ENCODE measurements around the gene FOXA1.
"Not testable (repeated sequence)": the region's sequence is repeated elsewhere in the genome, so short reads cannot be mapped to it uniquely, and the experiment has no call there.

The FOXA1 gene

DNA sequence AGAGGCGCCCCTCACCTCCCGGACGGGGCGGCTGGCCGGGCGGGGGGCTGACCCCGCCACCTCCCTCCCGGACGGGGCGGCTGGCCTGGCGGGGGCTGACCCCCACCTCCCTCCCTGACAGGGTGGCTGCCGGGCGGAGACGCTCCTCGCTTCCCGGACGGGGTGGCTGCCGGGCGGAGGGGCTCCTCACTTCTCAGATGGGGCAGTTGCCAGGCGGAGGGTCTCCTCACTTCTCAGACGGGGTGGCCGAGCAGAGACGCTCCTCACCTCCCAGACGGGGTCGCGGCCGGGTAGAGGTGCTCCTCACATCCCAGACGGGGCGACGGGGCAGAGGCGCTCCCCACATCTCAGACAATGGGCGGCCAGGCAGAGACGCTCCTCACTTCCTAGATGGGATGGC is 39.5 kb downstream of the FOXA1 start:
- not testable (repeated sequence) for DNase-seq (ENCODE audit: low spot score)

DNA sequence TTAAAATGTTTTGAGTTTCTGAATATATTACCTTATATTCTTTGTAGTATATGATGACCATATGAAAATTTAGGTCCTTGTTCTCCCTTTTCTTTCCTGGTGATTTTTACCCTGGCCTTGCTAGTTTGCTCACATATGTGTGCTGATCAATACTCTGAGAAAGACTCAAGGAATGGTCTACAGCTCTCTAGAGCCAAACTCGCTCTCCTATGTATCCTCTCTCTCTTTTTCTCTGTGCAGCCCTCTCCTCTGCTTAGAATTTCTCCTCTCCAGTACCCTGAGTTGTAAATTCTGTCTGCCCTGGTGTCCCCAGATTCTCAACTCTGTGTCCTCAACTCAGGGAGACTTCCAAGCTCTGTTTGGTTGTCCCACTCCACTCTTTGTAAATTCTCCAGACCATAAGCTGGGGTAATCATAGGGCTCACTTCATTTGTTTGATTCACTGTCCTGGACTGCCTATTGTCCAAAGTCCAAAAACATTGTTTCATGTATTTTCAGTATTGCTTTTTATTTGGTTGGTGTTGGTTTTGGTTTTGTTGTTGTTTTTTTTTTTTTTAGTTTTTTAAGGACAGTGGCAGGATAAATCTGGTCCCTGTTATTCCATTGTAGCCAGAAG is 41.0 kb downstream of the FOXA1 start:
- no peak for DNase-seq (ENCODE audit: low spot score)

DNA sequence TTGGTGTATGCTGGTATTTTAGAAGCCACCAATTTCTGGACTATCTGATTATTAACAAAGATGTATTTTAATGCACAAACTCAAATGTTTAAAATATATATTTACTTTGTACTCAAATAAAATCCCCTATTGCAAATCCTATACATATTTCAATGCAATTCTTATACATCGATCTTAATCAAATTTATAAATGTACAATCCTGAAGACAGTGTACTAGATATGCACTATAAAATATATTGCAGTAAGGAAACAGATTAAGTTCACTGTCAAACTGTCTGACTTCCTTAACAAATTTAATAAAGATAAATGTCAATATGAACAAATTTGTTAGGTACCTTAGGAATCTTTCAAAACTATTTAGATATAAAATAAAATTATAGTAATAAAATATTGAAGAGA is 43.9 kb downstream of the FOXA1 start:
- no peak for DNase-seq (ENCODE audit: low spot score)

DNA sequence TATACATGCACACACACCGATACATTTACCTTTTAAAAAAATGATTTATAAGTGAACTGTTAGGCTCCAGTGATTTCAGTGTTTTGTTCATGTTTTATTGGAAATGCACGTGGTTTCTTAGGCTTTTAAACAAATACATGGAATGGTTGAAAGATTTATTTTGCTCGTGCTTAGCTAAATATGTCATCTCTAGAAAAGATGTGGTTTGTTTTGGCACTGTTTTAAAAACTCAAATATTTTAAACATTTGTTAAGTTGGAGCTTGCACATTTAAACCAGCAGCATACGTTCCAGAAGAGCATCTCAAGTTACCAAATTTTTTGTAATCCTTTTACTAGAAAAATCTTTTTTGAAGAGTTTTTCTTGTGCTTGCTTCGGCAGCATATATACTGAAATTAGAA is 44.5 kb downstream of the FOXA1 start:
- DNase-seq (ENCODE audit: low spot score): no peak

DNA sequence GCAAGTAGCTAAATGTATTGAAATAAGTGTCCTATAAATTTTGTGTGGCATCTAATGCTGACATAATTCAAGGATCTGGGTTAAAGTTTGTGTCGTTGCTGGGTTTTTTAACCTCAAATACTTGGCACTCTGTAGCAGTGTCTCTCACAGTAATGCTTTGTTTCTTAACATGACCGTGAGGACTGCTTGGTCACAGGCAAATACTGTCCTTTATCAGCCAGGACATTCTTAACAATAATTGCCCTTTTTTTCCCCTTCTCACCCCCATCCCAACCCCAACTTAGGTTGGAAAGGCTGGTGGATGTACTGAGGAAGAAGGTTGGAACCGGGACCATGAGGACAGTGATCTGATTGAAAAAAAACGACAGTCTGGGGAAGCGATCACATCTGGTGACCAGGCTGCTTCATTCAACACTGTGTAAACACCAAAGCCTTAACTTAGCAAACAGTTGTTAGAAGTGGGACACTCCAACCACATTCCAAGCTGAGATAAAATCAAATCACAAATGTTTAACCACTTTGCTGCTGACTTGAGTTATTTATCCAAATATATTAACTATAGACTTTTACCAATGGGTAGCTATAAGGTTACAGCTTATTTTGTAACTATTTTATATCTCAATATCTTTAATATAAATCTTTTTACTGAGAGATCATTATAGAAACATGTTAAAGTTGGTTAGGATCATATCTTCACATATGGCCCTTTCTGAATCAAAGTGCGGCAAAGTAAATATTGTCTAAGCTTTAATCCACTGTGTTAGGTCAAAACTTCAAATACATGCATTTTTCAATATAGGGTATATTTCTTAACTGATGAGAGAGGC is 48.2 kb downstream of the FOXA1 start:
- no peak for DNase-seq (ENCODE audit: low spot score)

DNA sequence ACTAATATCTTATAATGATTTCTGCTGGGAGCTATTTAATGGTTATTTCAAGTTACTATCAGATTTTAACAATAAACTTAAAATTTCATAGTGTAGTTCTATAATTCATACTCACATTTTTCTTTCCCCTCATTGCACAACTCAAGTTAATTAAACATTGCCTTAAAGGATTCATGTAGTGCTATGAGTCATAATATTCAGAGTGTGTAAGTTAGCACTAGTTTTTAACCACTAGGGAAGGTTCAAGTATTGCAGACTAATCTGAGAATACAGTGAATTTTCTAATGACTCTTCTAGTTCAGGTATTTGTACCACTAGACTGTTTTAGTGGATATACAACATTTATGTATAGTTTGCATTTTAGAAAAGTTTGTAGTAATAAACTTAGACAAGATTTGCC is 49.9 kb downstream of the FOXA1 start:
- DNase-seq (ENCODE audit: low spot score): no peak

DNA sequence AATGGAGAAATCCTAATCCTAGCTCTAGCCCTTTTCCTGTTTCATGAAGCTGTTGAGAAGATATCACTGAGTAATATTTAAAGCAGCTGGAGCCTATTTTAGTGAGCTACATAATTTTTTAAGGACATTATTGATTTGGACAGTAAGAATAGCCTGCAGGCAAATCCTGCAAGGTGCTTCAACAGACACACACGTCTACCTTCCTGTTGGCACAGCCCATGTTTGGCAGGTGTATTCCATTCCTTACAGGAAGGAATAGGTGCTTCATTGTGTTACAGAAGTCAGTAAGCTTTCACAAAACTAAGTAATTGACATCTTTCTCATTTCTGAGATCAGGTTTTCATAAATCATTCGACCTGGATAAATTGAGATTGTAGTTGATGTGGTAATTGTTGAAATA is 50.6 kb downstream of the FOXA1 start:
- DNase-seq (ENCODE audit: low spot score): no peak

DNA sequence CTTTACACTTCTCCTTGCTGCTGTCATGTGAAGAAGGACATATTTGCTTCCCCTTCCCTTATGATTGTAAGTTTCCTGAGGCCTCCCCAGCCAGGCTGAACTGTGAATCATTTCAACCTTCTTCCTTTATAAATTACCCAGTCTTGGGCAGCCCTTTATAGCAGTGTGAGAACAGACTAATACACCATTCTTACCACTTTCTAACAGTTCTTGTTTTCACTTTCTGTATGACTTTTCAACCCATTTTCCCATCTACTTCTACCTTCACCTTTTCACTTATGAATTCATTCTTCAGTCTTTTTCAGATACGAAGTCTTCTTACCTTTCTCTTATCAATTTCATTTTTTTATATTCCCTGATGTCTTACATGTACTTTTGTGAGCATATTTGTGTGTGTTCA is 55.1 kb downstream of the FOXA1 start:
- DNase-seq (ENCODE audit: low spot score): no peak

All from kidney capillary endothelial cell (primary cell).